MM.1S (cell line): Measurements from ENCODE around the gene PITRM1.

Experiments used
- DNase-seq: peaks from one replicate; pipeline ENCODE4 v3.0.0-alpha.2; 2015
- H2AFZ ChIP-seq: fragments of 300-600 bp; sonication (generic); 2 replicates; pipeline ENCODE4 v1.6.0; 2016; ENCODE audit warnings: antibody characterized with exemption, low read length
- H3F3A ChIP-seq: fragments of 300-600 bp; sonication (generic); 2 replicates; pipeline ENCODE4 v1.6.1; 2016; ENCODE audit warnings: mild to moderate bottlenecking, antibody characterized with exemption, low read length, moderate library complexity, mixed read lengths; ENCODE audit not compliant: insufficient read depth
- H3K27ac ChIP-seq: fragments of 300-600 bp; sonication (generic); 2 replicates; pipeline ENCODE4 v1.5.1; 2016; ENCODE audit warnings: mild to moderate bottlenecking, low read length
- H3K27me3 ChIP-seq: fragments of 300-600 bp; sonication (generic); replicated peaks from 2 replicates; pipeline ENCODE4 v1.6.0; 2016; ENCODE audit warnings: low read length; ENCODE audit not compliant: insufficient read depth
- H3K36me3 ChIP-seq: fragments of 300-600 bp; sonication (generic); replicated peaks from 2 replicates; pipeline ENCODE4 v1.6.1; 2016; ENCODE audit warnings: mild to moderate bottlenecking, low read length, mixed read lengths; ENCODE audit not compliant: insufficient read depth
- H3K4me1 ChIP-seq: fragments of 300-600 bp; sonication (generic); 2 replicates; pipeline ENCODE4 v1.6.1; 2016; ENCODE audit warnings: low read length, mixed read lengths
- H3K4me2 ChIP-seq: fragments of 300-600 bp; sonication (generic); 2 replicates; pipeline ENCODE4 v1.6.0; 2016; ENCODE audit warnings: low read depth, low read length
- H3K4me3 ChIP-seq: fragments of 300-600 bp; sonication (generic); 2 replicates; pipeline ENCODE4 v1.5.1; 2016; ENCODE audit warnings: low read length, mixed read lengths
- H3K79me2 ChIP-seq: fragments of 300-600 bp; sonication (generic); 2 replicates; pipeline ENCODE4 v1.6.1; 2016; ENCODE audit warnings: mixed run types, low read length, mixed read lengths
- H3K9ac ChIP-seq: fragments of 300-600 bp; sonication (generic); 2 replicates; pipeline ENCODE4 v1.6.1; 2016; ENCODE audit warnings: low read length, mixed read lengths
- H3K9me2 ChIP-seq: fragments of 300-600 bp; sonication (generic); replicated peaks from 2 replicates; pipeline ENCODE4 v1.6.1; 2016; ENCODE audit warnings: mild to moderate bottlenecking, low read length, mixed read lengths; ENCODE audit not compliant: insufficient read depth
- H3K9me3 ChIP-seq: fragments of 300-600 bp; sonication (generic); replicated peaks from 2 replicates; pipeline ENCODE4 v1.6.1; 2016; ENCODE audit warnings: mild to moderate bottlenecking, low read length, mixed read lengths; ENCODE audit not compliant: insufficient read depth
- H4K20me1 ChIP-seq: fragments of 300-600 bp; sonication (generic); 2 replicates; pipeline ENCODE4 v1.6.1; 2016; ENCODE audit warnings: mild to moderate bottlenecking, low read length, moderate library complexity, mixed read lengths; ENCODE audit not compliant: insufficient read depth
- CTCF ChIP-seq: fragments of 300-600 bp; sonication (generic); IDR thresholded peaks from 2 replicates; pipeline ENCODE4 v1.5.1; 2016; ENCODE audit warnings: antibody characterized with exemption, low read length, mixed read lengths
- EZH2 ChIP-seq: fragments of 300-600 bp; sonication (generic); optimal IDR thresholded peaks from 2 replicates; pipeline ENCODE3; 2017; ENCODE audit warnings: low read depth, mild to moderate bottlenecking, antibody characterized with exemption, low read length, mixed read lengths
- EZH2phosphoT487 ChIP-seq: fragments of 300-600 bp; sonication (generic); IDR thresholded peaks from 2 replicates; pipeline ENCODE4 v1.6.1; 2018; ENCODE audit warnings: antibody characterized with exemption, low read length

Gene PITRM1

GRCh38 chr10:3096149-3096548, 76.4 kb downstream of the PITRM1 start:
- Histone ChIP-seq H3K9ac (no peak overlapping the region), H3K4me2 (no peak overlapping the region), H3K9me3 (no peaks in the 10 kb centered on the region; the same call in 1 of the 2 replicates), H3K79me2 (no peaks in the 10 kb centered on the region), H2AFZ (no peak overlapping the region), H3K4me3 (no peak overlapping the region), H3F3A (no peaks in the 10 kb centered on the region), H3K27me3 (no peaks in the 10 kb centered on the region), H3K27ac (no peak overlapping the region), H3K4me1 (no peaks in the 10 kb centered on the region), H4K20me1 (no peaks in the 10 kb centered on the region), H3K9me2 (no peaks in the 10 kb centered on the region), H3K36me3 (no peaks in the 10 kb centered on the region)
- DNase-seq = no peak
- TF ChIP-seq EZH2 (no peak), CTCF (no peak), EZH2phosphoT487 (no peak)

GRCh38 chr10:3095373-3096139, 77.0 kb downstream of the PITRM1 start:
- Histone ChIP-seq H3K4me1 (no peaks in the 10 kb centered on the region), H4K20me1 (no peaks in the 10 kb centered on the region), H3K9me3 (no peaks in the 10 kb centered on the region; the same call in 1 of the 2 replicates), H3K9me2 (no peaks in the 10 kb centered on the region), H2AFZ (no peak overlapping the region), H3K36me3 (no peaks in the 10 kb centered on the region), H3F3A (no peaks in the 10 kb centered on the region), H3K4me2 (no peak overlapping the region), H3K27ac (no peak overlapping the region), H3K9ac (no peak overlapping the region), H3K79me2 (no peaks in the 10 kb centered on the region), H3K4me3 (no peak overlapping the region), H3K27me3 (no peaks in the 10 kb centered on the region)
- DNase-seq = no peak
- TF ChIP-seq CTCF = no peak
- TF ChIP-seq EZH2phosphoT487 = no peak
- no peak for TF ChIP-seq EZH2

GRCh38 chr10:3094609-3095036, 78.0 kb downstream of the PITRM1 start:
- Histone ChIP-seq H2AFZ (no peak overlapping the region), H3K4me2 (no peak overlapping the region), H3K9me3 (no peaks in the 10 kb centered on the region; the same call in 1 of the 2 replicates), H4K20me1 (no peaks in the 10 kb centered on the region), H3K4me3 (no peak overlapping the region), H3F3A (no peaks in the 10 kb centered on the region), H3K36me3 (no peaks in the 10 kb centered on the region), H3K4me1 (no peaks in the 10 kb centered on the region), H3K27me3 (no peaks in the 10 kb centered on the region), H3K9ac (no peak overlapping the region), H3K9me2 (no peaks in the 10 kb centered on the region), H3K27ac (no peak overlapping the region), H3K79me2 (no peaks in the 10 kb centered on the region)
- TF ChIP-seq CTCF = no peak
- DNase-seq = no peak
